HEK293 (cell line): ENCODE data around the gene NUCB2.

ENCODE experiments used
- KLF8 ChIP-seq: fragments of 450-650 bp; formaldehyde crosslinking; IDR thresholded peaks from 2 replicates; pipeline ENCODE4 v1.5.1; 2016; ENCODE audit warnings: missing biosample characterization, missing genetic modification characterization
- MYNN ChIP-seq: fragments of 450-650 bp; formaldehyde crosslinking; IDR thresholded peaks from 2 replicates; pipeline ENCODE4 v1.5.1; 2016; ENCODE audit warnings: missing biosample characterization, missing genetic modification characterization, borderline replicate concordance
- MZF1 ChIP-seq: fragments of 450-650 bp; formaldehyde crosslinking; IDR thresholded peaks from 2 replicates; pipeline ENCODE4 v1.5.1; 2017; ENCODE audit warnings: missing biosample characterization, missing genetic modification characterization, borderline replicate concordance
- SCRT2 ChIP-seq: fragments of 450-650 bp; formaldehyde crosslinking; IDR thresholded peaks from 2 replicates; pipeline ENCODE4 v1.5.1; 2016; ENCODE audit warnings: missing biosample characterization, missing genetic modification characterization
- SP2 ChIP-seq: fragments of 450-650 bp; formaldehyde crosslinking; IDR thresholded peaks from 2 replicates; pipeline ENCODE4 v1.5.1; 2016; ENCODE audit warnings: missing biosample characterization, missing genetic modification characterization
- SP7 ChIP-seq: fragments of 450-650 bp; formaldehyde crosslinking; IDR thresholded peaks from 2 replicates; pipeline ENCODE4 v1.5.1; 2016; ENCODE audit warnings: missing biosample characterization, missing genetic modification characterization
- ZBTB20 ChIP-seq: fragments of 450-650 bp; formaldehyde crosslinking; IDR thresholded peaks from 2 replicates; pipeline ENCODE4 v1.5.1; 2016; ENCODE audit warnings: missing biosample characterization, missing genetic modification characterization
- ZBTB21 ChIP-seq: fragments of 450-650 bp; formaldehyde crosslinking; IDR thresholded peaks from 2 replicates; pipeline ENCODE4 v1.5.1; 2017; ENCODE audit warnings: missing biosample characterization, missing genetic modification characterization
- ZEB2 ChIP-seq: fragments of 450-650 bp; formaldehyde crosslinking; IDR thresholded peaks from 2 replicates; pipeline ENCODE4 v1.5.1; 2016; ENCODE audit warnings: missing biosample characterization, missing genetic modification characterization
- ZFHX2 ChIP-seq: fragments of 450-650 bp; formaldehyde crosslinking; conservative IDR thresholded peaks from 2 replicates; pipeline ENCODE4 v1.5.1; 2016; ENCODE audit warnings: missing biosample characterization, missing genetic modification characterization
- ZFP37 ChIP-seq: fragments of 450-650 bp; formaldehyde crosslinking; IDR thresholded peaks from 2 replicates; pipeline ENCODE4 v1.5.1; 2016; ENCODE audit warnings: missing biosample characterization, missing genetic modification characterization
- ZIC2 ChIP-seq: fragments of 450-650 bp; formaldehyde crosslinking; IDR thresholded peaks from 2 replicates; pipeline ENCODE4 v1.5.1; 2016; ENCODE audit warnings: missing biosample characterization, missing genetic modification characterization
- ZNF501 ChIP-seq: fragments of 450-650 bp; formaldehyde crosslinking; IDR thresholded peaks from 2 replicates; pipeline ENCODE4 v1.5.1; 2016; ENCODE audit warnings: missing biosample characterization, missing genetic modification characterization
- ZNF561 ChIP-seq: fragments of 450-650 bp; IDR thresholded peaks from 2 replicates; pipeline ENCODE4 v1.5.1; 2018; ENCODE audit warnings: missing biosample characterization, missing genetic modification characterization, borderline replicate concordance
- ZNF629 ChIP-seq: fragments of 450-650 bp; formaldehyde crosslinking; IDR thresholded peaks from 2 replicates; pipeline ENCODE4 v1.5.1; 2017; ENCODE audit warnings: missing biosample characterization, missing genetic modification characterization
- ZNF76 ChIP-seq: fragments of 450-650 bp; formaldehyde crosslinking; IDR thresholded peaks from 2 replicates; pipeline ENCODE4; 2016; ENCODE audit warnings: low read depth, missing biosample characterization, missing genetic modification characterization, borderline replicate concordance
- ZNF791 ChIP-seq: fragments of 450-650 bp; formaldehyde crosslinking; IDR thresholded peaks from 2 replicates; pipeline ENCODE4 v1.5.1; 2016; ENCODE audit warnings: missing biosample characterization, missing genetic modification characterization
- TF ChIP-seq, protein P1 (sequence below): fragments of 450-650 bp; formaldehyde crosslinking; IDR thresholded peaks from 2 replicates; pipeline ENCODE4 v1.5.1; 2016; ENCODE audit warnings: missing biosample characterization, missing genetic modification characterization
- TF ChIP-seq, protein P2 (sequence below): fragments of 450-650 bp; formaldehyde crosslinking; IDR thresholded peaks from 2 replicates; pipeline ENCODE4 v1.5.1; 2016; ENCODE audit warnings: missing biosample characterization, missing genetic modification characterization
- TF ChIP-seq, protein P3 (sequence below): fragments of 450-650 bp; formaldehyde crosslinking; conservative IDR thresholded peaks from 2 replicates; pipeline ENCODE4 v1.5.1; 2016; ENCODE audit warnings: low read depth, missing biosample characterization, missing genetic modification characterization
- TF ChIP-seq, protein P4 (sequence below): fragments of 450-650 bp; formaldehyde crosslinking; IDR thresholded peaks from 2 replicates; pipeline ENCODE4 v1.5.1; 2016; ENCODE audit warnings: missing biosample characterization, missing genetic modification characterization

Gene NUCB2

DNA sequence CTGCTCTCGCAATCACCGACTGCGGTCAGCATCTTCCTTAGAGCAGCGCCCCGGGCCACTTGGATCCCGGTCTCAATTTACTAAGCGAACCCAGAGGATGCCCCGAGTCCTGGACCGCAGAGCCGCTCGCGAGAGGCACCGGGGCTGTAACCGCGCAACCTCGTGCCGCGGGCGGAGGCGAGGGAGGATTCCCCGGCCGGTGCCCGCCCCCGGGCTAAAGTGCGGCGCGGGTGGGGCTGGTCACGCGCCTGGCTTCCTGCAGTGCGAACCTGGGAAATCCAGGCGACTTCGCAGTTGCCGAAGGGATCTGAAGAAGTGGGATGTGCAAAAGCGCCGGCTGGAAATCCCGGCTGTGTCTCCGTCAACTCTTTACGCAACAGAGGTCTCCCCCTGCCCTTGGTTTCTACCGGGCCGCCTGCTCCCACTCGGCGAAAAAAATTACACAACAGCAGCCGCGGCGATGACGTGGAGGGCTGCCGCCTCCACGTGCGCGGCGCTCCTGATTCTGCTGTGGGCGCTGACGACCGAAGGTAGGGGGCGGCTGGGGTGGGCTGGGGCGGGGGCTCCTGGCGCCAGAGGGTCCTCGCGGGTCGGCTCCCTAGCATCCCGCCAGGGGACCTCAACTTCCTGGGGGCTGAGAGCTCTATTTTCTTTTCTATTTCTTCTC is 75.1 kb downstream of the NUCB2 start, which contains the start of gene NCR3LG1 (continued):
- TF ChIP-seq, protein P1, sequence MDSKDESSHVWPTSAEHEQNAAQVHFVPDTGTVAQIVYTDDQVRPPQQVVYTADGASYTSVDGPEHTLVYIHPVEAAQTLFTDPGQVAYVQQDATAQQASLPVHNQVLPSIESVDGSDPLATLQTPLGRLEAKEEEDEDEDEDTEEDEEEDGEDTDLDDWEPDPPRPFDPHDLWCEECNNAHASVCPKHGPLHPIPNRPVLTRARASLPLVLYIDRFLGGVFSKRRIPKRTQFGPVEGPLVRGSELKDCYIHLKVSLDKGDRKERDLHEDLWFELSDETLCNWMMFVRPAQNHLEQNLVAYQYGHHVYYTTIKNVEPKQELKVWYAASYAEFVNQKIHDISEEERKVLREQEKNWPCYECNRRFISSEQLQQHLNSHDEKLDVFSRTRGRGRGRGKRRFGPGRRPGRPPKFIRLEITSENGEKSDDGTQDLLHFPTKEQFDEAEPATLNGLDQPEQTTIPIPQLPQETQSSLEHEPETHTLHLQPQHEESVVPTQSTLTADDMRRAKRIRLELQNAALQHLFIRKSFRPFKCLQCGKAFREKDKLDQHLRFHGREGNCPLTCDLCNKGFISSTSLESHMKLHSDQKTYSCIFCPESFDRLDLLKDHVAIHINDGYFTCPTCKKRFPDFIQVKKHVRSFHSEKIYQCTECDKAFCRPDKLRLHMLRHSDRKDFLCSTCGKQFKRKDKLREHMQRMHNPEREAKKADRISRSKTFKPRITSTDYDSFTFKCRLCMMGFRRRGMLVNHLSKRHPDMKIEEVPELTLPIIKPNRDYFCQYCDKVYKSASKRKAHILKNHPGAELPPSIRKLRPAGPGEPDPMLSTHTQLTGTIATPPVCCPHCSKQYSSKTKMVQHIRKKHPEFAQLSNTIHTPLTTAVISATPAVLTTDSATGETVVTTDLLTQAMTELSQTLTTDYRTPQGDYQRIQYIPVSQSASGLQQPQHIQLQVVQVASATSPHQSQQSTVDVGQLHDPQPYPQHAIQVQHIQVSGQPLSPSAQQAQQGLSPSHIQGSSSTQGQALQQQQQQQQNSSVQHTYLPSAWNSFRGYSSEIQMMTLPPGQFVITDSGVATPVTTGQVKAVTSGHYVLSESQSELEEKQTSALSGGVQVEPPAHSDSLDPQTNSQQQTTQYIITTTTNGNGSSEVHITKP (tag by site-specific recombination) = peak; percentile 75
- peak; percentile 84 for TF ChIP-seq ZNF629 (tag by site-specific recombination)
- TF ChIP-seq, protein P2, sequence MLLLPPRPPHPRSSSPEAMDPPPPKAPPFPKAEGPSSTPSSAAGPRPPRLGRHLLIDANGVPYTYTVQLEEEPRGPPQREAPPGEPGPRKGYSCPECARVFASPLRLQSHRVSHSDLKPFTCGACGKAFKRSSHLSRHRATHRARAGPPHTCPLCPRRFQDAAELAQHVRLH (tag by site-specific recombination) = no peak
- TF ChIP-seq, protein P3, sequence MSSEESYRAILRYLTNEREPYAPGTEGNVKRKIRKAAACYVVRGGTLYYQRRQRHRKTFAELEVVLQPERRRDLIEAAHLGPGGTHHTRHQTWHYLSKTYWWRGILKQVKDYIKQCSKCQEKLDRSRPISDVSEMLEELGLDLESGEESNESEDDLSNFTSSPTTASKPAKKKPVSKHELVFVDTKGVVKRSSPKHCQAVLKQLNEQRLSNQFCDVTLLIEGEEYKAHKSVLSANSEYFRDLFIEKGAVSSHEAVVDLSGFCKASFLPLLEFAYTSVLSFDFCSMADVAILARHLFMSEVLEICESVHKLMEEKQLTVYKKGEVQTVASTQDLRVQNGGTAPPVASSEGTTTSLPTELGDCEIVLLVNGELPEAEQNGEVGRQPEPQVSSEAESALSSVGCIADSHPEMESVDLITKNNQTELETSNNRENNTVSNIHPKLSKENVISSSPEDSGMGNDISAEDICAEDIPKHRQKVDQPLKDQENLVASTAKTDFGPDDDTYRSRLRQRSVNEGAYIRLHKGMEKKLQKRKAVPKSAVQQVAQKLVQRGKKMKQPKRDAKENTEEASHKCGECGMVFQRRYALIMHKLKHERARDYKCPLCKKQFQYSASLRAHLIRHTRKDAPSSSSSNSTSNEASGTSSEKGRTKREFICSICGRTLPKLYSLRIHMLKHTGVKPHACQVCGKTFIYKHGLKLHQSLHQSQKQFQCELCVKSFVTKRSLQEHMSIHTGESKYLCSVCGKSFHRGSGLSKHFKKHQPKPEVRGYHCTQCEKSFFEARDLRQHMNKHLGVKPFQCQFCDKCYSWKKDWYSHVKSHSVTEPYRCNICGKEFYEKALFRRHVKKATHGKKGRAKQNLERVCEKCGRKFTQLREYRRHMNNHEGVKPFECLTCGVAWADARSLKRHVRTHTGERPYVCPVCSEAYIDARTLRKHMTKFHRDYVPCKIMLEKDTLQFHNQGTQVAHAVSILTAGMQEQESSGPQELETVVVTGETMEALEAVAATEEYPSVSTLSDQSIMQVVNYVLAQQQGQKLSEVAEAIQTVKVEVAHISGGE (tag by site-specific recombination) = no peak
- TF ChIP-seq ZFP37 (tag by site-specific recombination) = 0 out of 2 replicates have a peak, but pooled peaks have one; percentile 39
- TF ChIP-seq ZBTB21 (tag by site-specific recombination) = peak; percentile 73
- 0 out of 2 replicates have a peak, but pooled peaks have one; percentile 35 for TF ChIP-seq ZIC2 (tag by site-specific recombination)
- TF ChIP-seq ZNF76 (tag by site-specific recombination) = peak; percentile 53; the same call in 1 of the 2 replicates
- peak; percentile 95 for TF ChIP-seq ZFHX2 (tag by site-specific recombination)
- TF ChIP-seq ZEB2 = peak; percentile 69
- TF ChIP-seq ZBTB20 (tag by site-specific recombination) = peak; percentile 70; the same call in 1 of the 2 replicates
- no peak for TF ChIP-seq ZNF791 (tag by site-specific recombination)
- no peak for TF ChIP-seq MYNN (tag by site-specific recombination)
- TF ChIP-seq, protein P4, sequence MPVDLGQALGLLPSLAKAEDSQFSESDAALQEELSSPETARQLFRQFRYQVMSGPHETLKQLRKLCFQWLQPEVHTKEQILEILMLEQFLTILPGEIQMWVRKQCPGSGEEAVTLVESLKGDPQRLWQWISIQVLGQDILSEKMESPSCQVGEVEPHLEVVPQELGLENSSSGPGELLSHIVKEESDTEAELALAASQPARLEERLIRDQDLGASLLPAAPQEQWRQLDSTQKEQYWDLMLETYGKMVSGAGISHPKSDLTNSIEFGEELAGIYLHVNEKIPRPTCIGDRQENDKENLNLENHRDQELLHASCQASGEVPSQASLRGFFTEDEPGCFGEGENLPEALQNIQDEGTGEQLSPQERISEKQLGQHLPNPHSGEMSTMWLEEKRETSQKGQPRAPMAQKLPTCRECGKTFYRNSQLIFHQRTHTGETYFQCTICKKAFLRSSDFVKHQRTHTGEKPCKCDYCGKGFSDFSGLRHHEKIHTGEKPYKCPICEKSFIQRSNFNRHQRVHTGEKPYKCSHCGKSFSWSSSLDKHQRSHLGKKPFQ (tag by site-specific recombination) = no peak
- no peak for TF ChIP-seq SCRT2 (tag by site-specific recombination)
- TF ChIP-seq ZNF501 (tag by site-specific recombination) = peak; percentile 56; the same call in 1 of the 2 replicates
- peak; percentile 54 for TF ChIP-seq SP2
- TF ChIP-seq MZF1 (tag by site-specific recombination) = 0 out of 2 replicates have a peak, but pooled peaks have one; percentile 26
- TF ChIP-seq SP7 = peak; percentile 61
- peak; percentile 56 for TF ChIP-seq KLF8 (tag by site-specific recombination)
- 0 out of 2 replicates have a peak, but pooled peaks have one; percentile 27 for TF ChIP-seq ZNF561 (tag by site-specific recombination)
